ENCODE data around the gene PKDCC. TPM values are rescaled to one million over a fixed set of nuclear protein-coding genes. Genes with fewer than 3 reads are reported as not detected.

PKDCC gene
- total and polyA plus RNA-seq, 10 of the 15 experiments (the other 5 are each of a cell fraction or from before 2014, with no cell fraction given) = 0.13 to 10.2 (median 2.3) TPM

- H3K4me2 ChIP-seq (ENCODE audit: control insufficient read depth, insufficient read depth) = no peak overlapping the region
- no peaks in the 10 kb centered on the region for H4K20me1 ChIP-seq (ENCODE audit: control insufficient read depth, insufficient read depth)
- ATAC-seq (no peak), FAIRE-seq (no peak), DNase-seq (ENCODE audit: low read depth, low spot score) (no peak)
- no peak overlapping the region for H3K27ac ChIP-seq (ENCODE audit: control insufficient read depth, insufficient read depth)
- in situ Hi-C loops (cut with MboI) (no loop called here), intact Hi-C loops (cut with micrococcal nuclease; ENCODE audit: unreplicated experiment) (no loop called here)
- H2AFZ ChIP-seq (ENCODE audit: control insufficient read depth, low read depth, low read length) = no peak overlapping the region
- CTCF ChIA-PET = interaction anchor here (0.7 to 1.1 kb wide), 3 partner anchors 10 to 30 kb away, joined by 3 to 4 read pairs (median 3); no protein-coding TSS in a partner anchor
- no peak overlapping the region for H3K4me3 ChIP-seq
- RAD21 ChIA-PET (ENCODE audit: unreplicated experiment) = interaction anchor here (0.7 to 1.3 kb wide), 2 partner anchors 14 to 192 kb away, joined by 3 to 4 read pairs; no protein-coding TSS in a partner anchor
- no peak for TF ChIP-seq CEBPB (IDR thresholded peaks at IDR 0.05; ENCODE audit: borderline replicate concordance in 1 of 2, low read depth in 2 of 2, low read length in 2 of 2)
- TF ChIP-seq NBN (IDR thresholded peaks at IDR 0.05) = no peak
- no peak for TF ChIP-seq IKZF2 (IDR thresholded peaks at IDR 0.05)
- TF ChIP-seq CBX5 (IDR thresholded peaks at IDR 0.05; ENCODE audit: low read depth) = no peak
- TF ChIP-seq IKZF1 (conservative IDR thresholded peaks at IDR 0.05) = no peak
- no peak for TF ChIP-seq ELK1 (IDR thresholded peaks at IDR 0.05; ENCODE audit: low read depth, low read length)
- TF ChIP-seq POLR2A (IDR thresholded peaks at IDR 0.05; ENCODE audit: low read depth, low read length) = no peak
- no peak for TF ChIP-seq NR2C1 (IDR thresholded peaks at IDR 0.05)
- no peak for TF ChIP-seq RBBP5 (conservative IDR thresholded peaks at IDR 0.05)
- TF ChIP-seq ETV6 (conservative IDR thresholded peaks at IDR 0.05 in 1 of 2, IDR thresholded peaks at IDR 0.05 in 1 of 2; ENCODE audit: borderline replicate concordance in 1 of 2, low read depth in 1 of 2) = no peak
- TF ChIP-seq HDAC6 (IDR thresholded peaks at IDR 0.05; ENCODE audit: unreplicated experiment) = no peak
- TF ChIP-seq REST (IDR thresholded peaks at IDR 0.05; ENCODE audit: low read depth, low read length) = no peak
- TF ChIP-seq JUND (IDR thresholded peaks at IDR 0.05; ENCODE audit: low read depth, low read length) = no peak
- TF ChIP-seq USF2 (IDR thresholded peaks at IDR 0.05; ENCODE audit: borderline replicate concordance, low read depth, low read length) = no peak
- no peaks in the 10 kb centered on the region for H3K79me2 ChIP-seq (ENCODE audit: control insufficient read depth, insufficient read depth, low read length)
- H3K4me1 ChIP-seq (ENCODE audit: control insufficient read depth, insufficient read depth, low read length) = no peaks in the 10 kb centered on the region
- H3K9ac ChIP-seq (ENCODE audit: control insufficient read depth, insufficient read depth, low read length) = no peak overlapping the region
- WGBS (ENCODE audit: insufficient coverage, insufficient replicate concordance, low lambda C conversion rate, missing lambda C conversion rate) = 0% methylated on average over 1 of the region's 1 CpG
- POLR2A ChIA-PET = no interaction called here
- no TSS peak for BruUV-seq (replicated peaks)
- no peaks in the 10 kb centered on the region for H3K9me3 ChIP-seq (replicated peaks; ENCODE audit: control insufficient read depth, insufficient read depth, low read length)
- SMC1A ChIA-PET (ENCODE audit: uncharacterized antibody, unreplicated experiment) = no interaction called here
- H3K27me3 ChIP-seq (replicated peaks in 1 of 2; ENCODE audit: control insufficient read depth in 2 of 2, insufficient read depth in 2 of 2, low read length in 1 of 2) = peaks cover 0 to 3% of the 10 kb centered on the region in 2 experiments; a peak in 2 of 4 replicates
- H3K36me3 ChIP-seq (ENCODE audit: control insufficient read depth in 2 of 2, insufficient read depth in 2 of 2, low read length in 1 of 2) = no peaks in the 10 kb centered on the region
These were observed 14.0 kb downstream of the PKDCC start for GRCh38 chr2:42061839-42062238.
